ENCODE data around the gene SLC35F4. TPM values are rescaled to one million over a fixed set of nuclear protein-coding genes. Genes with fewer than 3 reads are reported as not detected.

SLC35F4 gene
- total RNA-seq: 1.2 TPM

GRCh38 chr14:57865403-57866198 is at the start of gene SLC35F4:
SLC35F4 (minus strand) TSS chr14:57866092.

Measured in metanephros (tissue), 1 donor.